Activated CD8-positive, alpha-beta memory T cell treated with anti-CD3 and anti-CD28 coated beads, Interleukin-2, amount 50 U/mL, for 24 hours (primary cell): ENCODE measurements around the gene TASP1.

Source experiments
- DNase-seq: peaks from one replicate; pipeline ENCODE4 v3.0.0-alpha.2; 2020; ENCODE audit errors: extremely low read depth

The TASP1 gene

DNA sequence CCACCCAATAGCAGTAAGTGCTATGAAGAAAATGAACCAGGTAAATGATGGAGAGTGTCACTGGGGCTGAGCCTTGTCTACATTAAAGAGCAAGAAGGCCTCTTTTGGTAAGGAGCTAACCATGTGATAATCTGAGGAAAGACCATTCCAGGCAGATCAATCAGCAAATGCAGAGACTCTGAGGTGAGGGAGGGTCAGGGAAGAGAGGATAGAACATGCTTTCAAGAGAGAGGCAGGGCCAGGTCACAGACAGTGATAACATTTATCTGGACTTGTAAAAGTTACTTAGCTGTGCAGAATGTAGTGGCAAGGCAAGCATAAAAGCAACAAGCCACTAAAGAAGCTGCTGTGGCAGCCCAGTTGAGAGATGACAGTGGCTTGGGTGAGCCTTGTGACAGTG, 197.3 kb downstream of the TASP1 start:
- no peak for DNase-seq

GRCh38 chr20:13436530-13436929, 202.2 kb downstream of the TASP1 start:
- DNase-seq: no peak

DNA sequence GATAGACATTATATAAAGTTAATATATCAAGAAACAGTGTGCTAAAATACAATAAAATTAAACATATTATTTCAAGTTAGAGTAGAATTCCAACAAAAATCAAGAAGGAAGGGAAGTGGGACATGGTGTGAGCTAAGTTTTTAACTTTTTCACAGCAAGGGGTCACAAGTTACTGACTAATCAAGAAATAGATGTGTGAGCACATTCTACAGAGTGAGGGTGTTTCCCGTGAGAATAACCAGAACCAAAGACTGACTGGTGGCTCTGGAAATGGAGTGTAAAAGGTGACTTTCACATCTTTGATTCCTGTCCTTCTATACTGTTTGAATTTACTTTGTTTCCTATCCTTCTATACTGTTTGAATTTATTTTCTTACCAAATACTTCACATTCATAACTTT, 206.6 kb downstream of the TASP1 start:
- DNase-seq: no peak

DNA sequence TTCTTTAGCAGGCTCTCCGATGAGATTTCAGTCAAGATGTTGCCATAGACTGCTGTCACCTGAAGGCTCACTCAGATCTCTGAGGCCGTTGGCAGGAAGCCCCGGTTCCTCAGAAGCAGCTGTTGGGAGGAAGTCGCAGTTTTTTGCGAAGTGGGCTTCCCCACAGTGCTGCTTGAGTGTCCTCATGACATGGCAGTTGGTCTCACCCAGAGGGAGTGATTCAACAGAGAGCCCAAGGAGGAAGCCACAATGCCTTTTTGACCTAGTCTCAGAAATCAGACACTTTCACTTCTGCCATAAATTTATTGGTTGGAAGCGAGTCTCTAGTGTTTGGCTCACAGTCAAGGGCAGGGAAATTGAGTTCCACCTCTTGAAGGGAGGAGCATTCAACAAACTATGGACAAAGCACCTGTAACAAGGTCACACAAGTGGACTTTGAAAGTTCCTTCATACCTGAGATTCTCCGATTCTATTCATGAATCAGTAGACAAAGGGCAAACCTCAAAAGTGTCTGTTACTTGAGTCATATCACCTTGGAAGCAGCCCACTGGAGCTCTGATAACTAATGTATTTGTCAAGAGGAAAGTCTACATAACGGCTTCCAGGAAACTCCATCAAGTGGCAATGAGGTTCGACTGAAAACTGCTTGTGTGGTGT, 208.3 kb downstream of the TASP1 start:
- DNase-seq: no peak

DNA sequence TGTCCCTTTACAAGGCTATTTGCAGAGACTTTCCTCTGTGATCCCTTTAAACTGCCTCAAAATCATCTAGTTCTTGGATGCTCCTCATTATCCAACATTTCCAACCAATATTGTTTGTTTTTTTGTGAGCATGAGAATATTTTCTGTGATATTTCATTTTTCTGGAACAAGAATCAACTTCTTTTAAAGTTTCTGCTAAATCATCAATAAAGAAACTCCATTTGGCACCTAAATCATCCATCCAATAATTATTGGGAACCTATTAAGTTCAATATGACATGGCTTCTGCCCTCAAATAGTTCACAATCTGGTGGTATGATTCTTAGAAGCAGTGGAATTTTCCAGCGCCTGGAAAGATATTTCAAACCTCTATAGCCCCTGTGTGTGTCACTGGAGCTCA, 210.0 kb downstream of the TASP1 start:
- no peak for DNase-seq

DNA sequence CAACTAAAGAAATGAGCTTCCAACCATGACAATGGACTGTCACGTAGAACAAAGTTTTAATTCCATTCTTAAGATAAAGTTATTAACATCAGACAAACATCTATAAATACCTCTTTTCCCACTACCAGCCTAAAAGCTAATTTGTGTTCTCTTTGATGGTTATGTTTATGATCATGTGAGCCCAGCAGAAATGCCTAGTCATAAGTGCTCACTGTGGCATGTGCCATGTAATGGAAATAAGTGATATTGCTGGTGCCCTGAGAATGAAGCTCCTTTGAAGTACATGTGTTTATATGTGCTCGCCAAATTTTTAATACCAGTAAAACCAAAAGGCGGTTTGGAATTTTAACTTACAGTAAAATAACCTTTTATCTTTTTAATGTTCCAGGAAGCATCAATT, 211.9 kb downstream of the TASP1 start:
- no peak for DNase-seq

DNA sequence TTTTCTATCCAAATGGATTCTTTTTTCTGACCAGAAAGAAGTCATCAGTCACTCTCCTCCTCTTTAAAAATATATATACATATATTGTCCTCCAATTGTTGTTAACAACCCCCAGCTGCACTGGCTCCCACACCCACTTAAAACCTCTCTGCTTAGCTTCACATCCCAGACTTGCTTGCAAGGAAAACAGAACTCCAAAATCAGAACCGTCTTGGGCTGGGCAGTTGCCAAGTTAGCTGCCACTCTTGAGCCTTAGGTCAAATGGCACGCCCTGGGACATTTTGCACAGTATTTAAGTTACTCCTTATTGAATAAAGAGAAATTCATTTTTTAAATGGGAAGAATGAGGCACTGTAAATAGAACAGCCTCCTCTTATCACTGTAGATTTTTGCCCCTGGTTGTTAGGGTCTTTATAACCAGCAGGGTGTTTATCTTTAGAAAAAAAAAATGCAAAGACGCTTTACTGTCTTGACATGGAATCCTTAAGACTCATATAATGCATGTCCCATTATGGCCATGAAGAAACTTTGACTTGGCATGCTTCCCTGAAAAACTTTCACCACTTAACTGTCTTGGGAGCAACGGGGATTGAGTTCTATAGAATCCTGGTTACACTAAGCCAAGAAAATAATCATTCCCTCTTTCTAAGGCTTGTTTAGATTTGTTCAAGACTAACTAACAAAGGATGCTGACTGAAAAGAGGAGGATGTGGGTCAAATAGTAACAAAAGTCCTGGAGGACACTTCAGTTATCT, 213.2 kb downstream of the TASP1 start:
- DNase-seq: no peak

- DNase-seq: no peak
Measured at GRCh38 chr20:13424174-13424833, 214.4 kb downstream of the TASP1 start.

- DNase-seq: no peak
Measured at GRCh38 chr20:13423472-13424173, 215.1 kb downstream of the TASP1 start.

- no peak for DNase-seq
Measured at GRCh38 chr20:13422637-13423036, 216.1 kb downstream of the TASP1 start.

DNA sequence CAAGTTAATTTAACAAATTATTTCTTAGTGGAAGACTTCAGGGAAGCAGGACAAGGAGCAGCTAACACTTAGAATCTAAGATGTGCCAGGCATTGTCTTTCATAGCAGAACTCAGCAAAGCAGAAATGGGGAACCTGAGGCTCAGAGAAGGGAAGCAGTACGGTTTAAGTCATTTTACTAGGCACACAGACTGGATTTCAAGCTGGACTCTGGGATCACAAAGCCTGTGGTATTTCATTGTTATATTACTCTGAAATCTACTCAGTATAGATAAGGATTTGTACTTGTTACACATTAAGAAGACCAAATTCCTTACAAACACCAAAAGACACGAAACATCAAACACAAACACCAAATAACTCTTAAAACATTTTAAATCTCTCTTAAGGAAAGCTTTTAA, 218.1 kb downstream of the TASP1 start:
- DNase-seq: no peak

DNA sequence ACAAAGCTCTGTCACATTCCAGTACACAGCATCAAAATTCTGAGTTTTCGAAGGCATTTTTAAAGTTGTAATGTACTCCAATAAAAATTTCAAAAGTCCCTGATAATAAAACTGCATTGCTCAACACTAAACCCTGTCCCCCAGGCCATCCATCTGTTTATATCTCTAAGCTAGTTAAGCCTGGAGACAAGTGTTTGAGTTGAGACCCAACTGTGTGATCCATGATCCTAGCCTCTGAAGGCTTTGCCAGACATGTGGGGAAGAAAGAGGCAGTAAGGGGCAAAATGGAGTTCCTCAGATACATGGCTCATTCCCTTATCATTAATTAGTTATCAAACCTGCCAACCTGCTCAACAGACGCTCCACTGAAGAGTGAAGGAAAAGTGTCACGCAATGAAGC, 219.3 kb downstream of the TASP1 start:
- DNase-seq: no peak

- no peak for DNase-seq
Measured at GRCh38 chr20:13418263-13419229, 220.2 kb downstream of the TASP1 start.

GRCh38 chr20:13416531-13416930, 222.2 kb downstream of the TASP1 start:
- no peak for DNase-seq

DNA sequence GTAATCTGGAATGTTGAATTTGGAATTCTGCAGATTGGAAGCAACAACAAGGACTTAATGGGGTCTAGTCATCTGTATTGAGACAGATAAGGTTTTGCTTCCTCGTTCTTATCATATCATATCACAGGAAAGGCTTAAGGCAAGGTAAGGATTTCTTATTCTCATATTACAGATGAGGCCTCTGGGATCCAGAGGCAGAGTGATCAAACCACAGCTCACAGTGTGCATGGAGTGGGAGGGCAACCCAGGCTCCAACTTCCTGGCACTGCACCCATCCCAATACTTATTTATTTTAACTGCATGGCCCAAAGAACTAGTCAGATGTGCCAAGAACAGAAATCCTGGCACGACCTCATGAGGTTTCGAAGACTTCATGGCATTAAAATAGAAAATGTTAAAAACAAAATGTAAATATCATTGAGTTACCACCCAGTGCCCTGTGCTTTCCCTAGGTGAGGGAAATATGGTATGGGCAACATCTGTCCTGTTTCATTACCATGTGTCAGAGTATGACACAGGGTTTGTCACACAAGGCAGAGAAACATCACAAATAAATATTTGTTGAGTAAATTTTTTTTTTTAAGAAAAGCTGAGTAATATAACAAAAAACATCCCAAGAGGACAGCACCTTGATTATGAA, 225.8 kb downstream of the TASP1 start:
- DNase-seq: no peak

DNA sequence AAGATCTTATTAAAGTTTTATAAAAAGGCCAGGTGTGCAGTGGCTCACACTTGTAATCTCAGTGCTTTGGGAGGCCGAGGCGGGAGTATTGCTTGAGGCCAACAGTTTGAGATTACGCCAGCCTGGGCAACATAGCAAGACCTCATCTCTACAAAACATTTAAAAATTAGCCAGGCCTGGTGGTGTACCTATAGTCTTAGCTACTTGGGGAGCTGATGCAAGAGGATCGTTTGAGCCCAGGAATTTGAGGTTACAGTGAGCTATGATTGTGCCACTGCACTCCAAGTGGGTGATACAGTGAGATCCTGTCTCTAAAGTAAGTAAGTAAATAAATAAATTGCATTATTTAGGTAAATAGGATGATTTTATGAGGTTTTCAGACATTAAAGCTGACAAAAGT, 234.4 kb downstream of the TASP1 start:
- no peak for DNase-seq

GRCh38 chr20:13403453-13403852, 235.3 kb downstream of the TASP1 start:
- no peak for DNase-seq

DNA sequence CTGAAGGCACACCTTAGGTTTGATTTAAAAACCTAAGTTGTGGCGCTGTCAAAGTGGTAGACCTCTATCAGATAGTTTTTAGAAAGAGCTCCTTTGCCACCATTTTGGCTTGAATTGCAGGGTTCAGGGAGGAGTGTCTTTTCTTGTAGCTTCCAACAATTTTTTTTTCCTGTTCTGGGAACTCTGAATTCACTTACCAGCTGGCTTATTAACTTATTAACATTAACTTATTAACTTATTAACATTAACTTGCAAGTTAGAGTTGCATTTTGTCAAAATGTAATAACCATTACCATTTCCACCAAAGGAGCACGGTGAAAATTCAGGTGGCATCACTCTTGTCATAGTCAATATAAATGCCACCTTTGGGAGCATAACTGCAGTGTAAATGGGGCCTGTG, 235.7 kb downstream of the TASP1 start:
- no peak for DNase-seq

GRCh38 chr20:13402171-13402760, 236.5 kb downstream of the TASP1 start:
- DNase-seq: no peak

GRCh38 chr20:13401596-13401995, 237.1 kb downstream of the TASP1 start:
- no peak for DNase-seq
